HepG2 (cell line): ENCODE measurements around the gene SLC9A8. TPM values are rescaled to one million over a fixed set of nuclear protein-coding genes. Genes with fewer than 3 reads are reported as not detected.

Source experiments
- PBX3 ChIP-seq: sonication (generic); formaldehyde crosslinking; IDR thresholded peaks from 2 replicates; pipeline ENCODE4 v1.8.1; 2023; ENCODE audit warnings: missing genetic modification reagents, inconsistent platforms, borderline replicate concordance
- PCBP2 ChIP-seq: fragments of 200-400 bp; formaldehyde crosslinking; optimal IDR thresholded peaks from 2 replicates; pipeline ENCODE3; 2018; ENCODE audit warnings: low read length, low read depth; ENCODE audit not compliant: poor library complexity, severe bottlenecking
- SP4 ChIP-seq: sonication (generic); formaldehyde crosslinking; IDR thresholded peaks from 2 replicates; pipeline ENCODE4 v1.8.1; 2023; ENCODE audit warnings: mild to moderate bottlenecking, missing genetic modification reagents
- UBTF ChIP-seq: sonication (generic); formaldehyde crosslinking; IDR thresholded peaks from 2 replicates; pipeline ENCODE4 v1.4.0; 2020; ENCODE audit warnings: mild to moderate bottlenecking, missing genetic modification reagents
- ZBTB49 ChIP-seq: sonication (generic); formaldehyde crosslinking; IDR thresholded peaks from 2 replicates; pipeline ENCODE4 v1.4.0; 2020; ENCODE audit warnings: missing genetic modification reagents, borderline replicate concordance
- ZFAT ChIP-seq: sonication (generic); formaldehyde crosslinking; conservative IDR thresholded peaks from 2 replicates; pipeline ENCODE4 v1.8.1; 2023; ENCODE audit warnings: missing genetic modification reagents, inconsistent platforms
- ZFP37 ChIP-seq: sonication (generic); formaldehyde crosslinking; IDR thresholded peaks from 2 replicates; pipeline ENCODE4 v1.4.0; 2020; ENCODE audit warnings: missing genetic modification reagents, borderline replicate concordance
- ZNF10 ChIP-seq: sonication (generic); formaldehyde crosslinking; IDR thresholded peaks from 2 replicates; pipeline ENCODE4 v1.4.0; 2020; ENCODE audit warnings: mild to moderate bottlenecking, low read depth, missing genetic modification reagents, borderline replicate concordance
- ZNF407 ChIP-seq: sonication (generic); formaldehyde crosslinking; IDR thresholded peaks from one replicate; pipeline ENCODE4 v1.5.1; 2020; ENCODE audit warnings: mild to moderate bottlenecking, missing genetic modification reagents; ENCODE audit errors: not compliant biosample characterization
- ZNF501 ChIP-seq: sonication (generic); formaldehyde crosslinking; IDR thresholded peaks from 2 replicates; pipeline ENCODE4 v1.5.1; 2020; ENCODE audit warnings: mild to moderate bottlenecking, moderate library complexity, missing genetic modification reagents
- ZNF552 ChIP-seq: sonication (generic); formaldehyde crosslinking; IDR thresholded peaks from 2 replicates; pipeline ENCODE4 v1.9.0; 2022; ENCODE audit warnings: missing genetic modification reagents, mild to moderate bottlenecking, borderline replicate concordance
- ZNF792 ChIP-seq: IDR thresholded peaks from 2 replicates; pipeline ENCODE4 v1.6.1; 2016
- ZSCAN29 ChIP-seq: sonication (generic); formaldehyde crosslinking; conservative IDR thresholded peaks from 2 replicates; pipeline ENCODE4 v1.4.0; 2020; ENCODE audit warnings: mild to moderate bottlenecking, missing genetic modification reagents
- polyA plus RNA-seq, 8 experiments: library from polyadenylated mRNA; depleted of rRNA in 3 of 8; stranded (reverse) in 7 of 8; unstranded in 1 of 8; fragments of >200 nt; fragmentation: Illumina TruSeq in 4 of 8; extraction: Trizol in 4 of 8; gene quantifications; 2 replicates each; pipeline versions ENCODE4 v1.2.1 to v1.2.3, GENCODE V29; 2011 to 2016; ENCODE audit warnings: low read depth in 4 of 8, missing spikeins in 1 of 8, mixed read lengths in 1 of 8; ENCODE audit not compliant: insufficient read depth in 1 of 8
- total RNA-seq, 5 experiments: library from RNA; depleted of rRNA; stranded (reverse); fragments of >200 nt; fragmentation: Illumina TruSeq; extraction: Trizol; gene quantifications; 2 replicates each; pipeline ENCODE4 v1.2.3, GENCODE V29; 2016; ENCODE audit warnings: low read depth in 1 of 5

Gene SLC9A8
- total and polyA plus RNA-seq, 2 of the 13 experiments (the other 11 are each of a cell fraction or from before 2014, with no cell fraction given): 4.1 to 7.4 TPM

DNA sequence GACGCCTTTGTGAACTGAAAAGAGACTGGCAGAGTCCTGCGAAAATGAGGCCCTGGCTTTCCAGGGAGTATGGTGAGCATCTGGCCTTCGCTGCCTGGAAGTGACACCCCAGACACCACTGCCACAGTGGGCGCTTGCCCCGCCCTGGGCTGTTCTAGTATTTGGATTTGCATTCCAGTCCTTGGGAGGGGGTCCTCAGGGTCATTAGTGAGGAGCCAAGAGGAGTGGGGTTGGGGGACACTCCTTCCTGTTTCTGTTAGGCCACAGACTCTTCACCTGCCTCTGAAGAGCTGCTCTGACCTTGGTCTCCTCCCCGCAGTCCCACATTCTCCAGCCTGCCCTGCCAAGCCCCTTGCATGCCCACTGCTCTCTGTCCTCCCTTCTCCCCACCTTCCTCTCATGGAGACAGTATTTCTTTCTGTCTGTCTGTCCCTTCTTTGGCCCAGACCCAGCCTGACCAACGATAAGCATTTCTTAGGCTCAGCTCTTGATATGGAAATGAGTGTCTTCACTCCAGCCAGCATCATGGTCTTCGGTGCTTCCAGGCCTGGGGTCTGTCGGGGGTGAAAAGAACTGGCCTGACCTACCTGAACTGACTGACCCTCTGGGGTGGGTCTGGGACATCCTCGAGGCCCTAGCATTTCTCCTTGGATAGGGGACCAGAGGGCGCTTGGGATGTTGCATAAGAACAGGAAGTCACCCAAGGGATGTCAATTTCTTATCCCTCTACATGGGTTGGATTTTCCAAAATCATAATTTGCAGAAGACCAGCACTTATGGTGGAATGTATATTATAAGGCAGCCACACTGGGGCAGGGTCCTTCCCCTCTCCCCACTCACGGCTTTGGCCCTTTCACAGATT lies 19.4 kb downstream of the SLC9A8 start (continued):
- TF ChIP-seq ZNF407 (peak; percentile 4), ZNF501 (0 out of 2 replicates have a peak, but pooled peaks have one; percentile 25), PBX3 (no peak), ZFAT (CRISPR knock-in tag) (no peak), ZNF552 (no peak), ZNF10 (CRISPR knock-in tag) (no peak), ZNF792 (no peak), UBTF (peak; percentile 6; the same call in 1 of the 2 replicates), ZSCAN29 (CRISPR knock-in tag) (no peak), PCBP2 (no peak), ZBTB49 (0 out of 2 replicates have a peak, but pooled peaks have one; percentile 54), SP4 (CRISPR knock-in tag) (no peak), ZFP37 (no peak)
